ENCODE results near the gene ROBO1. TPM values are rescaled to one million over a fixed set of nuclear protein-coding genes. Genes with fewer than 3 reads are reported as not detected.

The ROBO1 gene
- total and polyA plus RNA-seq, 2 of the 8 experiments (the other 6 are each of a cell fraction or from before 2014, with no cell fraction given), result 51.4 to 91.0 TPM

DNA sequence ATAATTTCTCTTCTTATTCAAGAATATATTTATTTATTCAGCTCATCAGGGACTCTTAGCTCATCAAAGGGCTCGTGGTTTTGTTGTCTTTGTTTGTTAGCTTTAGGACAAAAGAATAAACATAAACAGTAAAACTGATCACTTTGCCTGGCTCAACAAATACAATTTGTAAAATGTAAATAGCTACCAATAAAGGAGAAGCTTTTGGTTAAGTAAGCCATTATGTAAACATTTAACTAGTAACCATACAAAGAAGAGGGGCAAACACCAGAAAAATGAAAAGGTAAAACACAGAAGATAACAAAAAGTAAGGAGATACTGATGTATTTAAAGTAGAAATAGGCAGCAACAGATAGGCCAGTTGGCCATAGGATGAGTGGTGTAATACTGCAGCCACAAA, 761.7 kb downstream of the ROBO1 start:
- Histone ChIP-seq H3K36me3 (ENCODE audit: control insufficient read depth in 2 of 4, insufficient read depth in 4 of 4, low read length in 3 of 4) (no peaks in the 10 kb centered on the region), H4K20me1 (replicated peaks in 1 of 2; ENCODE audit: control insufficient read depth in 1 of 2, insufficient read depth in 2 of 2, low read length in 2 of 2) (peaks cover 7 to 8% of the 10 kb centered on the region in 2 experiments), H4K5ac (ENCODE audit: insufficient read length, low read depth, low read length) (no peak overlapping the region), H3K79me2 (ENCODE audit: control insufficient read depth in 1 of 2, insufficient read depth in 2 of 2, low read length in 2 of 2) (peaks cover 6 to 95% of the 10 kb centered on the region in 2 experiments), H3K27ac (ENCODE audit: low read depth, low read length) (no peak overlapping the region), H2BK5ac (ENCODE audit: low read depth, low read length) (no peak overlapping the region), H2AFZ (ENCODE audit: low read length) (no peak overlapping the region), H2AK5ac (ENCODE audit: low read depth, low read length) (no peak overlapping the region), H3K4me3 (ENCODE audit: extremely low read depth in 1 of 4, insufficient read depth in 2 of 4, low read depth in 3 of 4, low read length in 4 of 4) (no peak overlapping the region), H3K9ac (replicated peaks in 1 of 4; ENCODE audit: extremely low read depth in 1 of 4, low read depth in 3 of 4, low read length in 3 of 4) (no peak overlapping the region), H3K4me1 (replicated peaks in 1 of 4; ENCODE audit: control insufficient read depth in 3 of 4, insufficient read depth in 4 of 4, low read length in 3 of 4) (peaks cover 0 to 2% (median 0%) of the 10 kb centered on the region in 4 experiments; a peak in 3 of 7 replicates), H3K4me2 (ENCODE audit: insufficient read depth in 1 of 2, low read depth in 2 of 2, low read length in 2 of 2) (no peak overlapping the region), H3K23me2 (ENCODE audit: low read depth, low read length) (no peaks in the 10 kb centered on the region), H3K23ac (ENCODE audit: insufficient read length) (no peak overlapping the region), H3K14ac (ENCODE audit: insufficient read length) (no peak overlapping the region), H4K91ac (replicated peaks; ENCODE audit: insufficient read length, low read length) (no peak overlapping the region), H3K18ac (ENCODE audit: extremely low read depth, low read length) (no peak overlapping the region), H2BK20ac (ENCODE audit: low read length) (no peak overlapping the region), H3K56ac (replicated peaks; ENCODE audit: insufficient read length, low read depth, low read length) (no peak overlapping the region), H2BK12ac (ENCODE audit: low read depth, low read length) (no peak overlapping the region), H3K9me3 (ENCODE audit: insufficient read depth in 2 of 2, low read depth in 1 of 2, low read length in 1 of 2) (no peaks in the 10 kb centered on the region), H4K8ac (ENCODE audit: extremely low read depth, insufficient read depth, low read length) (no peak overlapping the region), H2BK15ac (ENCODE audit: low read length) (no peak overlapping the region), H2BK120ac (replicated peaks; ENCODE audit: low read depth, low read length) (no peak overlapping the region), H3K79me1 (ENCODE audit: low read depth, low read length) (no peaks in the 10 kb centered on the region; the same call in 1 of the 2 replicates), H3K4ac (replicated peaks; ENCODE audit: insufficient read length, low read depth, low read length) (no peak overlapping the region), H3K27me3 (replicated peaks in 1 of 4; ENCODE audit: control insufficient read depth in 3 of 4, extremely low read depth in 1 of 4, insufficient read depth in 3 of 4, low read length in 3 of 4) (peaks cover 0 to 1% (median 0%) of the 10 kb centered on the region in 4 experiments; a peak in 1 of 7 replicates)
- 93% methylated on average over 1 of the region's 1 CpG; no CpG with 5 or more reads in 1 of the 2 experiments for WGBS, 2 experiments (ENCODE audit: extremely low coverage in 1 of 2, insufficient coverage in 1 of 2, insufficient read length in 1 of 2, insufficient replicate concordance in 2 of 2, low coverage in 1 of 2, low lambda C conversion rate in 2 of 2, missing lambda C conversion rate in 1 of 2)
- ChIA-PET POLR2A (ENCODE audit: partially characterized antibody) (no interaction called here), CTCF (ENCODE audit: partially characterized antibody) (interaction anchor here (0.9 to 1.5 kb wide), 3 partner anchors 17 to 356 kb away, joined by 3 to 5 read pairs (median 5); no protein-coding TSS in a partner anchor)
- no peak for TF ChIP-seq RFX5 (IDR thresholded peaks at IDR 0.05; ENCODE audit: borderline replicate concordance, low read depth, low read length)
- no peak for TF ChIP-seq PHF8 (conservative IDR thresholded peaks at IDR 0.05; ENCODE audit: low read depth, low read length)
- no peak for TF ChIP-seq KDM5A (IDR thresholded peaks at IDR 0.05; ENCODE audit: low read length)
- no peak for TF ChIP-seq SUZ12 (IDR thresholded peaks at IDR 0.05; ENCODE audit: low read length)
- TF ChIP-seq CREB1 (IDR thresholded peaks at IDR 0.05), result no peak
- TF ChIP-seq, protein P1, sequence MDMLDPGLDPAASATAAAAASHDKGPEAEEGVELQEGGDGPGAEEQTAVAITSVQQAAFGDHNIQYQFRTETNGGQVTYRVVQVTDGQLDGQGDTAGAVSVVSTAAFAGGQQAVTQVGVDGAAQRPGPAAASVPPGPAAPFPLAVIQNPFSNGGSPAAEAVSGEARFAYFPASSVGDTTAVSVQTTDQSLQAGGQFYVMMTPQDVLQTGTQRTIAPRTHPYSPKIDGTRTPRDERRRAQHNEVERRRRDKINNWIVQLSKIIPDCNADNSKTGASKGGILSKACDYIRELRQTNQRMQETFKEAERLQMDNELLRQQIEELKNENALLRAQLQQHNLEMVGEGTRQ (IDR thresholded peaks at IDR 0.05; ENCODE audit: low read length), result no peak
- TF ChIP-seq BRCA1 (IDR thresholded peaks at IDR 0.05; ENCODE audit: low read depth, low read length), result no peak
- TF ChIP-seq, protein P2, sequence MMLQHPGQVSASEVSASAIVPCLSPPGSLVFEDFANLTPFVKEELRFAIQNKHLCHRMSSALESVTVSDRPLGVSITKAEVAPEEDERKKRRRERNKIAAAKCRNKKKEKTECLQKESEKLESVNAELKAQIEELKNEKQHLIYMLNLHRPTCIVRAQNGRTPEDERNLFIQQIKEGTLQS (IDR thresholded peaks at IDR 0.05; ENCODE audit: insufficient read depth, low read depth, low read length), result no peak
- DNase-seq (ENCODE audit: low read depth in 1 of 2, low spot score in 2 of 2) (no peak), FAIRE-seq (no peak)
